SK-N-SH (cell line): ENCODE data around the gene KLF13. TPM values are rescaled to one million over a fixed set of nuclear protein-coding genes. Genes with fewer than 3 reads are reported as not detected.
A peak's percentile ranks its signal among the peaks of the same experiment; 100 is the strongest.

Experiments
- CTCF ChIA-PET: fragments of 300-600, 350-600 bp; formaldehyde crosslinking; extraction: SDS; loops from one replicate; lab custom pipeline; 2021; lab: Yijun Ruan, JAX
- POLR2A ChIA-PET: fragments of 350-600 bp; sonication (Branson Sonifier 250); formaldehyde crosslinking; extraction: SDS; loops from one replicate; lab custom pipeline; 2020; ENCODE audit warnings: antibody characterized with exemption, inconsistent platforms; lab: Yijun Ruan, JAX
- DNase-seq: peaks from one replicate; pipeline ENCODE4 v3.0.0; 2012
- H2AFZ ChIP-seq: fragments of 200-600 bp; sonication (generic); 2 replicates; pipeline ENCODE4 v1.8.1; 2016; ENCODE audit warnings: antibody characterized with exemption, mild to moderate bottlenecking, low read depth
- H3F3A ChIP-seq: fragments of 200-600 bp; sonication (generic); replicated peaks from 2 replicates; pipeline ENCODE3; 2016; ENCODE audit warnings: antibody characterized with exemption, mild to moderate bottlenecking; ENCODE audit not compliant: insufficient read depth
- H3K27ac ChIP-seq, 2 experiments: fragments of 200-500 bp in 1 of 2; fragments of 200-600 bp in 1 of 2; sonication (Bioruptor generic) in 1 of 2; sonication (generic), shearing (Covaris generic) in 1 of 2; 2 replicates each; pipeline versions ENCODE4 v1.5.1 to v1.6.1; 2014 to 2016; ENCODE audit warnings: low read depth in 2 of 2, inconsistent platforms in 1 of 2, low read length in 1 of 2, mild to moderate bottlenecking in 1 of 2, mixed read lengths in 1 of 2
- H3K27me3 ChIP-seq: fragments of 200-600 bp; sonication (generic), shearing (Covaris generic); 2 replicates; pipeline ENCODE4 v1.6.1; 2016; ENCODE audit warnings: mixed run types; ENCODE audit not compliant: insufficient read depth
- H3K36me3 ChIP-seq, 2 experiments: fragments of 200-500 bp in 1 of 2; fragments of 200-600 bp in 1 of 2; sonication (Bioruptor generic) in 1 of 2; sonication (generic) in 1 of 2; replicated peaks in 1 of 2; 2 replicates each; pipeline versions ENCODE3 to v1.5.1; 2014 to 2016; ENCODE audit warnings: low read length in 1 of 2, mild to moderate bottlenecking in 1 of 2; ENCODE audit not compliant: insufficient read depth in 2 of 2, control insufficient read depth in 1 of 2
- H3K4me1 ChIP-seq, 2 experiments: fragments of 200-500 bp in 1 of 2; fragments of 200-600 bp in 1 of 2; sonication (Bioruptor generic) in 1 of 2; sonication (generic), shearing (Covaris generic) in 1 of 2; 2 replicates each; pipeline versions ENCODE4 v1.5.1 to v1.6.1; 2014 to 2016; ENCODE audit warnings: low read depth in 1 of 2, low read length in 1 of 2, mixed run types in 1 of 2; ENCODE audit not compliant: insufficient read depth in 2 of 2, control insufficient read depth in 1 of 2
- H3K4me2 ChIP-seq: fragments of 200-600 bp; sonication (generic), shearing (Covaris generic); 2 replicates; pipeline ENCODE4 v1.6.1; 2017; ENCODE audit warnings: mixed run types
- H3K4me3 ChIP-seq, 2 experiments: fragments of 200-500 bp in 1 of 2; fragments of 200-600 bp in 1 of 2; sonication (Bioruptor generic) in 1 of 2; sonication (generic), shearing (Covaris generic) in 1 of 2; 2 replicates each; pipeline versions ENCODE4 v1.5.1 to v1.8.1; 2014 to 2016; ENCODE audit warnings: low read depth in 2 of 2, inconsistent platforms in 1 of 2, low read length in 1 of 2, mild to moderate bottlenecking in 1 of 2, mixed read lengths in 1 of 2, moderate library complexity in 1 of 2
- H3K79me2 ChIP-seq: fragments of 200-600 bp; sonication (generic); 2 replicates; pipeline ENCODE4 v1.8.1; 2017; ENCODE audit warnings: mild to moderate bottlenecking; ENCODE audit not compliant: insufficient read depth
- H3K9ac ChIP-seq: fragments of 200-600 bp; sonication (generic); 2 replicates; pipeline ENCODE4 v1.6.1; 2017; ENCODE audit warnings: mixed run types
- H3K9me2 ChIP-seq: fragments of 200-600 bp; sonication (generic); 2 replicates; pipeline ENCODE4 v1.6.1; 2017; ENCODE audit warnings: mixed run types
- H3K9me3 ChIP-seq: fragments of 200-600 bp; sonication (generic); 2 replicates; pipeline ENCODE4 v1.6.1; 2017; ENCODE audit warnings: mixed run types, mild to moderate bottlenecking, moderate library complexity
- H4K20me1 ChIP-seq: fragments of 200-600 bp; sonication (generic); 2 replicates; pipeline ENCODE4 v1.6.1; 2017; ENCODE audit warnings: mild to moderate bottlenecking, mixed run types; ENCODE audit not compliant: insufficient read depth
- EP300 ChIP-seq, 2 experiments: IDR thresholded peaks; 2 replicates each; pipeline versions ENCODE4 v1.4.0 to v1.6.1; 2012; ENCODE audit warnings: borderline replicate concordance in 1 of 2, low read depth in 1 of 2, low read length in 1 of 2
- MXI1 ChIP-seq: IDR thresholded peaks from 2 replicates; pipeline ENCODE4 v1.6.1; 2012; ENCODE audit warnings: mild to moderate bottlenecking, low read depth, low read length, improper control_type of control experiment
- RAD21 ChIP-seq: IDR thresholded peaks from 2 replicates; pipeline ENCODE4 v1.6.1; 2012; ENCODE audit warnings: mild to moderate bottlenecking, low read length
- RCOR1 ChIP-seq: fragments of 150-350 bp; IDR thresholded peaks from 2 replicates; pipeline ENCODE4 v1.6.1; 2017; ENCODE audit warnings: antibody characterized with exemption, low read length
- SIN3A ChIP-seq: IDR thresholded peaks from 2 replicates; pipeline ENCODE4 v1.6.1; 2012; ENCODE audit warnings: low read depth, mild to moderate bottlenecking, low read length, moderate library complexity, borderline replicate concordance
- TCF12 ChIP-seq: IDR thresholded peaks from 2 replicates; pipeline ENCODE4 v1.4.0; 2012
- WGBS: methylation state at CpG from one replicate; pipeline ENCODE4 v1.1.6; 2017; ENCODE audit warnings: low lambda C conversion rate; 5-methylcytosine and 5-hydroxymethylcytosine counted together
- polyA plus RNA-seq, 3 experiments: library from polyadenylated mRNA; depleted of rRNA; stranded (reverse); fragments of >200 nt; gene quantifications; 2 replicates each; pipeline ENCODE4 v1.2.3, GENCODE V29; 2012
- TF ChIP-seq, protein P1 (sequence below): IDR thresholded peaks from 2 replicates; pipeline ENCODE4; 2012
- TF ChIP-seq, protein P2 (sequence below): IDR thresholded peaks from 2 replicates; pipeline ENCODE4 v1.4.0; 2012; ENCODE audit warnings: low read depth

Gene KLF13
- polyA plus RNA-seq, 1 of the 3 experiments (the other 2 are of a cell fraction) = 7.1 TPM

DNA sequence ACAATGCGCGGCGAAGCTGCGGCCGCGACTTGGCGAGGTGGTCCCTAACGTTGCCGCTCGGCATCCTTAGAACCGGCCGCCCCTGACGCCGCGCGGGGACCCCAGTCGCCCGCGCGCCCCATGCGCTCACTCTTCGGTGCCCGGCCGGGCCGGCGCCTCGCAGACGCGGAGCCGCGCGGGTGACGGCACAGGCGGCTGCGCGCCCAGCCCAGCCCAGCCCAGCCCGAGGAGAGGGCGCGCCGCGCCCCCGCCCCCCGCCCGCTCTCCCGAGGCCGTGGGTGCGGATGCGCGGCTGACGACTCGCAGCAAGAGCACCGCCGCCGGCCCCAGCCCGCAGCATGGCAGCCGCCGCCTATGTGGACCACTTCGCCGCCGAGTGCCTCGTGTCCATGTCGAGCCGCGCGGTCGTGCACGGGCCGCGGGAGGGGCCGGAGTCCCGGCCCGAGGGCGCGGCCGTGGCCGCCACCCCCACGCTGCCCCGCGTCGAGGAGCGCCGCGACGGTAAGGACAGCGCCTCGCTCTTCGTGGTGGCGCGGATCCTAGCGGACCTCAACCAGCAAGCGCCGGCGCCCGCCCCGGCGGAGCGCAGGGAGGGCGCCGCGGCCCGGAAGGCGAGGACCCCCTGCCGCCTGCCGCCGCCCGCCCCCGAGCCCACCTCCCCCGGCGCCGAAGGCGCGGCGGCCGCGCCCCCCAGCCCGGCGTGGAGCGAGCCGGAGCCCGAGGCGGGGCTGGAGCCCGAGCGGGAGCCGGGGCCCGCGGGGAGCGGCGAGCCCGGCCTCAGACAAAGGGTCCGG is 437 bp downstream of the KLF13 start:
- Histone ChIP-seq H4K20me1 (peaks cover 33% of the 10 kb centered on the region), H3K4me2 (peak overlapping the region; percentile 80; the same call in 1 of the 2 replicates), H3K9me2 (no peaks in the 10 kb centered on the region), H3K9me3 (no peaks in the 10 kb centered on the region), H3K4me1 (peaks cover 5 to 39% of the 10 kb centered on the region in 2 experiments; a peak in 2 of 4 replicates), H3K27me3 (no peaks in the 10 kb centered on the region), H3K4me3 (peak overlapping the region; percentile 69 to 85), H3K79me2 (peaks cover 43% of the 10 kb centered on the region), H3F3A (peaks cover 5% of the 10 kb centered on the region), H2AFZ (no peak overlapping the region), H3K36me3 (no peaks in the 10 kb centered on the region), H3K9ac (peak overlapping the region; percentile 69)
- peak; percentile 82 for DNase-seq
- WGBS = 3% methylated on average over 15 of the region's 130 CpGs
- CTCF ChIA-PET = interaction anchor here (0.8 to 5.0 kb wide), 12 partner anchors 24 to 163 kb away, joined by 3 to 21 read pairs (median 4); no protein-coding TSS in a partner anchor
- TF ChIP-seq RCOR1 (no peak), MXI1 (0 out of 2 replicates have a peak, but pooled peaks have one; percentile 4)
- TF ChIP-seq, all 33 proteins: peak for 1
- POLR2A ChIA-PET = interaction anchor here (0.7 to 2.5 kb wide), 13 partner anchors 10 to 114 kb away, joined by 3 to 22 read pairs (median 8); no protein-coding TSS in a partner anchor
- peak overlapping the region; percentile 90 to 94 for H3K27ac ChIP-seq

DNA sequence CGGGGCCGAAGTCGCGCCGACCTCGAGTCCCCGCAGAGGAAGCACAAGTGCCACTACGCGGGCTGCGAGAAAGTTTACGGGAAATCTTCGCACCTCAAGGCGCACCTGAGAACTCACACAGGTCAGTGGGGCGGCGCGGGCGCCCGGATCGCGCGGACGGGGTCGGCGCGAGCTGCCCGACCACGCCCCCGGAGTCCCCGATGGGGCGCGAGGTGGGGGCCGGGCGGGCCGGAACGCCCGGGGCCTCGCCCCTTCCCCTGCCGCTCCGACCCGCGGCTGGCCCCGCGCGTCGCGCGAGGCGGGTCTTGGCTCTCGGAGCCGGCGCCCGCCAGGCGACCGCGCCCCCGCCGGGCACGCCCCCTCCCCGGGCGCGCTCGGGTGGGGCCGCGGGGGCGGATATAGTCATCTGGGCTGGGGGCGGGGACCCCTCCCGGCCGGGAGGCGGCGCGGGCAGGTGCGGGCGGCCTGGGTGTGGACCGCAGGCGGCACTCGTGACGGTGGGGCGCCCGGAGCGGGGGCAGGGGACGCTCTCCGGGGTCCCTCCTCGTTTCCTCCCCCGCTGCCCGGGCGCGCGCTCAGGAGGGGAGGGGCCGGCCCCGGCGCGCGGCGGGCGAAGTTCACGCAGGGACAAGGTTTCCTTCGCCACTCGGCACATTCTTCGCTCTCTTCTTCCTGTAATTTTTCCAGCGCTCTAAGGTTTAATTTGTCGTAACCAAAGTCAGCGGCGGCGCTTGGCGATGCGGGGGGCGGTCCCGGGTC is 1.2 kb downstream of the KLF13 start:
- WGBS = 1% methylated on average over 19 of the region's 108 CpGs
- Histone ChIP-seq H4K20me1 (peaks cover 41% of the 10 kb centered on the region), H3F3A (peaks cover 5% of the 10 kb centered on the region), H3K9me3 (no peaks in the 10 kb centered on the region), H3K9ac (peak overlapping the region; percentile 74), H3K79me2 (peaks cover 51% of the 10 kb centered on the region), H3K4me1 (peaks cover 5 to 47% of the 10 kb centered on the region in 2 experiments; a peak in 2 of 4 replicates), H3K9me2 (no peaks in the 10 kb centered on the region), H3K27me3 (no peaks in the 10 kb centered on the region), H3K4me3 (peak overlapping the region; percentile 69 to 85), H3K36me3 (no peaks in the 10 kb centered on the region), H2AFZ (peak overlapping the region; percentile 87), H3K27ac (peak overlapping the region; percentile 71 to 90; a peak in 3 of 4 replicates), H3K4me2 (peak overlapping the region; percentile 80)
- DNase-seq = peak; percentile 81
- ChIA-PET POLR2A (interaction anchor here (0.7 to 2.3 kb wide), 2 partner anchors 26 to 119 kb away, joined by 3 to 10 read pairs; no protein-coding TSS in a partner anchor), CTCF (interaction anchor here (1.1 to 1.8 kb wide), 3 partner anchors 25 to 113 kb away, joined by 4 to 5 read pairs (median 4); no protein-coding TSS in a partner anchor)
- TF ChIP-seq RAD21 = no peak
- TF ChIP-seq, protein P1, sequence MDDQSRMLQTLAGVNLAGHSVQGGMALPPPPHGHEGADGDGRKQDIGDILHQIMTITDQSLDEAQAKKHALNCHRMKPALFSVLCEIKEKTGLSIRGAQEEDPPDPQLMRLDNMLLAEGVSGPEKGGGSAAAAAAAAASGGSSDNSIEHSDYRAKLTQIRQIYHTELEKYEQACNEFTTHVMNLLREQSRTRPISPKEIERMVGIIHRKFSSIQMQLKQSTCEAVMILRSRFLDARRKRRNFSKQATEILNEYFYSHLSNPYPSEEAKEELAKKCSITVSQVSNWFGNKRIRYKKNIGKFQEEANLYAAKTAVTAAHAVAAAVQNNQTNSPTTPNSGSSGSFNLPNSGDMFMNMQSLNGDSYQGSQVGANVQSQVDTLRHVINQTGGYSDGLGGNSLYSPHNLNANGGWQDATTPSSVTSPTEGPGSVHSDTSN = no peak
- TF ChIP-seq MXI1 = no peak
- no peak for TF ChIP-seq TCF12
- TF ChIP-seq, protein P2, sequence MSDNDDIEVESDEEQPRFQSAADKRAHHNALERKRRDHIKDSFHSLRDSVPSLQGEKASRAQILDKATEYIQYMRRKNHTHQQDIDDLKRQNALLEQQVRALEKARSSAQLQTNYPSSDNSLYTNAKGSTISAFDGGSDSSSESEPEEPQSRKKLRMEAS = no peak
- no peak for TF ChIP-seq EP300 (IDR thresholded peaks at IDR 0.05; ENCODE audit: borderline replicate concordance in 1 of 2, low read depth in 1 of 2, low read length in 1 of 2)
- no peak for TF ChIP-seq SIN3A
